Heart left ventricle (tissue), 13 donors: ENCODE data around the gene MGAT3.

Source experiments
- POLR2A ChIP-seq, 2 donors: fragments of 450-650 bp; IDR thresholded peaks; one replicate each; pipeline ENCODE4 v1.6.1; 2017; ENCODE audit warnings: antibody characterized with exemption in 2 of 2, mild to moderate bottlenecking in 2 of 2, moderate library complexity in 2 of 2
- TF ChIP-seq, protein P1 (sequence below), 12 donors: fragments of 200-600 bp; sonication (generic) in 4 of 12; IDR thresholded peaks; one replicate each; pipeline versions ENCODE4 v1.5.0 to v1.8.0; 2018 to 2022; ENCODE audit warnings: antibody characterized with exemption in 12 of 12, mild to moderate bottlenecking in 5 of 12
- donor health status: ischemic (EF 13 %, LVEDD 7.1; RV severe dilation, severe dysfunction).
- donor health status: DM: no; HTN: yes; CAD: no.
- donor health status: DM: no; HTN: no; CAD: no.
- donor health status: ischemic (EF 25% LVEDD 6.9; RV normal size, moderate dysfunction).
- donor health status: ischemic (EF 25% LVEDD 5.7; RV mildly dilated, moderate dysfunction).
- donor health status: ischemic (EF 35%, LVEDD 5.7; RV mildly dilated, moderate dysfunction).
- donor health status: nonischemic (EF 11% LVEDD 7.7; RV severe dilation, severe dysfunction).
- donor health status: DM: yes; HTN: yes; CAD: no.
- donor health status: PGD.
- donor health status: ischemic (EF 29% LVEDD 5.4; RV normal size, mild dysfunction).
- donor health status: nonischemic (EF 23%, LVEDD 6.1; RV moderate dilation, normal function).

DNA sequence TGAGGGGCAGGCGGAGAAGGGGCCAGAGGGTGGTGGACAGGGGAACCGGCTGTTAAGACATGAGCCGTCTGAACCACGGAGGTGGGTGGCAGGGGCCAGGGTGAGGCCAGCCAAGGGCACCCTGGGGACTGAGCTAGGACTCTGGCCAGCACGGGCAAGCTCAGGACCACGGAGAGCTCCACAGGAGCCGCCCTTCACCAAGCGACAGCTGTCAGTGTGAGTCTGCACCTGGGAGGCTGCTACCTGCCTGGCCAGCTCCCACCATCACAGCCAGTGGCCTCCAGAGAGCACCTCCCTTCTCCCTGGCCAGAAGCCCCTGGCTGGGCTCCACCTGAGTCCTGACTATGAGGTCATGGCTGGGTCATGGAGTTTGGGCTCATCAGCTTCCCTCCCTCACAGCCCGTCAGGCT, 21.6 kb downstream of the MGAT3 start:
- TF ChIP-seq, protein P1, sequence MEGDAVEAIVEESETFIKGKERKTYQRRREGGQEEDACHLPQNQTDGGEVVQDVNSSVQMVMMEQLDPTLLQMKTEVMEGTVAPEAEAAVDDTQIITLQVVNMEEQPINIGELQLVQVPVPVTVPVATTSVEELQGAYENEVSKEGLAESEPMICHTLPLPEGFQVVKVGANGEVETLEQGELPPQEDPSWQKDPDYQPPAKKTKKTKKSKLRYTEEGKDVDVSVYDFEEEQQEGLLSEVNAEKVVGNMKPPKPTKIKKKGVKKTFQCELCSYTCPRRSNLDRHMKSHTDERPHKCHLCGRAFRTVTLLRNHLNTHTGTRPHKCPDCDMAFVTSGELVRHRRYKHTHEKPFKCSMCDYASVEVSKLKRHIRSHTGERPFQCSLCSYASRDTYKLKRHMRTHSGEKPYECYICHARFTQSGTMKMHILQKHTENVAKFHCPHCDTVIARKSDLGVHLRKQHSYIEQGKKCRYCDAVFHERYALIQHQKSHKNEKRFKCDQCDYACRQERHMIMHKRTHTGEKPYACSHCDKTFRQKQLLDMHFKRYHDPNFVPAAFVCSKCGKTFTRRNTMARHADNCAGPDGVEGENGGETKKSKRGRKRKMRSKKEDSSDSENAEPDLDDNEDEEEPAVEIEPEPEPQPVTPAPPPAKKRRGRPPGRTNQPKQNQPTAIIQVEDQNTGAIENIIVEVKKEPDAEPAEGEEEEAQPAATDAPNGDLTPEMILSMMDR (IDR thresholded peaks at IDR 0.05): no peak
- no peak for TF ChIP-seq POLR2A (IDR thresholded peaks at IDR 0.05)
